Neural progenitor cell (in vitro differentiated cells): ENCODE measurements around the gene CMPK1.

Source experiments
- CTCF ChIP-seq: fragments of 200-600 bp; sonication (generic); IDR thresholded peaks from 2 replicates; pipeline ENCODE4 v1.5.1; 2017; ENCODE audit warnings: antibody characterized with exemption, mild to moderate bottlenecking
- EZH2phosphoT487 ChIP-seq: fragments of 200-600 bp; sonication (generic); IDR thresholded peaks from 2 replicates; pipeline ENCODE4 v1.6.1; 2017; ENCODE audit warnings: antibody characterized with exemption

GRCh38 chr1:47334765-47335435 is 1.3 kb downstream of the CMPK1 start:
- TF ChIP-seq EZH2phosphoT487, result no peak
- no peak for TF ChIP-seq CTCF
